Urothelium cell line (cell line): ENCODE measurements around the gene MPPED1.
A peak's percentile ranks its signal among the peaks of the same experiment; 100 is the strongest.

Source experiments
- DNase-seq: peaks from one replicate; pipeline ENCODE4 v3.0.0; 2011; ENCODE audit warnings: low spot score, mixed read lengths
- FAIRE-seq: peaks from 2 replicates; lab custom pipeline; 2011; peaks lifted over from hg19 to GRCh38; lab: Jason Lieb, UNC

MPPED1 gene, protein sequence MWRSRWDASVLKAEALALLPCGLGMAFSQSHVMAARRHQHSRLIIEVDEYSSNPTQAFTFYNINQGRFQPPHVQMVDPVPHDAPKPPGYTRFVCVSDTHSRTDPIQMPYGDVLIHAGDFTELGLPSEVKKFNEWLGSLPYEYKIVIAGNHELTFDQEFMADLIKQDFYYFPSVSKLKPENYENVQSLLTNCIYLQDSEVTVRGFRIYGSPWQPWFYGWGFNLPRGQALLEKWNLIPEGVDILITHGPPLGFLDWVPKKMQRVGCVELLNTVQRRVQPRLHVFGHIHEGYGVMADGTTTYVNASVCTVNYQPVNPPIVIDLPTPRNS

DNA sequence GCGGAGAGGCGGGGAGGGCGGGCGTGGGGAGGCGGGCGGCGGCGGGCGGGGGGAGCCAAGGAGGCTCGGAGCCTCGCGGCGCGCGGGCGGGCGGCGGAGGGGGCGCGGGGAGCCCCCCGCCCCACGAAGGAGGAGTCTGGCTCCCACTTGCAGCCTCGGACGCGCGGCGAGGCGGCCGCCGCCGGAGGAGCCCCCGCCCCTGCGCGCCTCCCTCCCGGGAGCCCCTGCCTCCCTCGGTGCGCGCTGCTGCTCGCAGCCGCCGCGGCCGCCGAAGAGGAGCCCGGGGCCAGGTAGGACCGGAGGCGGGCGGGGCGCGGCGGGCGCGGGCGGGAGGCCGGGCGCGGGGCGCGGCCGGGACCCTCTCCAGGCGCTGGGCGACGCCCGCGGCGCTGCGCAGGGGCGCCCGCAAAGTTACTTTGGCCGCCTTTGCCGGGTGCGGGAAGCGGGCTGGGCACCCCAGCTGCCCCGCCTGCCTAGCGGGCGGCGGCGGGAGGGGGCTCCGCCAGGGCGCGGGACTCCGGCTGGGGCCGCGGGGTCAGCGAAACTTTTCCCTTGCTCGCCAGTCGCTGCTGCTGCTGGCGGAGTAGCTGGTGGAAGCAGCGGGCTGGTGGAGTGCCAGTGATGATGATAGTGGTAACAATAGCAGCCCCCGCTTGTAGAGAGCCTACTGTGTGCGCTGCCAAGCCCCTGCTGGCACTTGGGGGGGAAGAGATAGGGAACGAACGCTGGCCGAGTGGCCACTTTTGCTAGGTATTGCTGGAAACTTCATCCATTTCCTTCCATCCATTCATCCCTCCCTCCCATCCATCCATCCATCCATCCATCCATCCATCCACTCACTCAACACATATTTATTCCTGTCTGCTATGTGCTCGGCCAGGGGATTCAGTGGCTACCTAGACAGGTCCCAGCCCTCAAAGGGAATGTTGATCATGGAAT lies at the start of gene MPPED1:
TSS of gene MPPED1 (plus strand) at position 146 of the 939 bp plus-strand sequence. CDS start 12,972 bp downstream, outside the sequence.
- DNase-seq (no peak), FAIRE-seq (peak; percentile 23)

DNA sequence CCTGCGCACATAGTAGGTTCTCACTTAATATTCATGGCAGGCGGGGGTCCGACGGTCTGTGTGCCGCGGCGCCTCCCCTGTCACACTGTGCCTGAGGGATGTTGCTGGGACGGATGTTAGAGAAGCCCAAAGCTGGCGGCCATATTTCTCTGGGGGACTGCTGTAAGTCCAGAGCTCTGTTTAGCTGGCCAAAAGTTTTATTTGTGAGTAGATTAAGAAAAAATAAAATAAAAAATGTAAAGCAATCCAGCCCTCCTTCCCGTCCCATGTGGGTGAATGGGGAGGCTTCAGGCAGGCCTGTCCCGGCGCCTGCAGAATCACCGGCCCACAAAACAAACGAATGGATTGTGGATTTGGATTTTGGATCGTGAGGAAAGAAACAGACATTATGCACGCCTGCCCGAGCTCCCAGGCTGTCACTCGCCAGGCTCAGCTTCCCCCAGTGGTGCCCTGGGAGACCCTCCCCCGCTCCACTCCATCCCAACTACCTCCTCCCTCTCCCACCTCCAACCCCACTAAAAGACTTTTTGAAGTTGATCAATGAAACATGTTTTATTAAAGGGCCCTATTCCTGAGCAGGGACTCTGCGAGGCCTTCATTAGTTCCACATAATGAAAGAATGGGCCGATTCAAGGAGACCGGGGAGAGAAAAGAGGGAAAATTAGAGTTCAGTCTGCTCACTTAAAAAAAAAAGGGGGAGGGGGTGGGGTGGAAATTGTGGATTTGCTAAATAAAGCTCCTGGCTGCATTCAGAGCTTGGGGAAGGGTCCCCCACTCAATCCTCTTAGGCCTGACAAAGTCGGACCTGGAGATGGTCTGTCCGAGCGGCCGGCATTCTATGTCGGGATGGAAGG lies 48.3 kb upstream of the MPPED1 start:
- no peak for FAIRE-seq
- DNase-seq = no peak

- no peak for DNase-seq
- FAIRE-seq = no peak
These were observed 47.7 kb upstream of the MPPED1 start for GRCh38 chr22:43364169-43364435.

DNA sequence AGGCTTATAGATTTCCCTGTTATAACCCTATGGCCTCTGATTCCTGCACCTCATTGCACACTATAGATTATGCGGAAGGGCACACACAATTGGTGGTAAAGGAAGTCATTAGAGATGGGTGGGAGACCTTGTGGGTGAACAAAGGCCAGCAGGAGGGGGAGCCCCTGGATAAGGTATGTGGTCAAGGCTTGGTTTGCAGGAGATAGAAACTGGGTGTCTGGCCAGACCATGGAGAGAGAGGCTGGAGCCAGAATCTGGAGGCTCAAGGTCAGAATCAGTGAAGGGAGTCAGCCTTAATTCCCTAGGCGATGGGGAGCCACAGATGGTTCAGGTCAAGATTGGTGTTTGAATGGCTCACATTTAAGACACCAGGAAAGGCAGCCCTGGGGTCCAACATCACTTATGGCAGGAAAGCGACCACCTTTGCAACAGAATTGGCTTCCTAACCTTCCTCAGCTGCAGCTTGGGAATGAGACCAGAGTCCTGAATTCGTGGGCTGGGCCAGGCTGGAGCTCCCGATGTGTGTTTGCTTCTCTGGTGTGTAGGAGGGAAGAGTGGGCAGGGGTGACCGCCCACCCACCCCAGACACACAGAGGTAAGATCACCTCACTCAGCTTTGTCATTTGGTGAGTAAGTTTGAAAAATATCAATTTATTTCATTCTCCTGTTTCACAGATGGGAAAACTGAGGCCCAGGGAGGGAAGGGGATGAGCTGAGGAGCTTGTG lies 45.9 kb upstream of the MPPED1 start:
- no peak for DNase-seq

GRCh38 chr22:43370036-43370435 lies 41.8 kb upstream of the MPPED1 start:
- DNase-seq (no peak), FAIRE-seq (no peak)

More for the DNA sequence above, 45.9 kb upstream of the MPPED1 start:
- peak; percentile 23 for FAIRE-seq

DNA sequence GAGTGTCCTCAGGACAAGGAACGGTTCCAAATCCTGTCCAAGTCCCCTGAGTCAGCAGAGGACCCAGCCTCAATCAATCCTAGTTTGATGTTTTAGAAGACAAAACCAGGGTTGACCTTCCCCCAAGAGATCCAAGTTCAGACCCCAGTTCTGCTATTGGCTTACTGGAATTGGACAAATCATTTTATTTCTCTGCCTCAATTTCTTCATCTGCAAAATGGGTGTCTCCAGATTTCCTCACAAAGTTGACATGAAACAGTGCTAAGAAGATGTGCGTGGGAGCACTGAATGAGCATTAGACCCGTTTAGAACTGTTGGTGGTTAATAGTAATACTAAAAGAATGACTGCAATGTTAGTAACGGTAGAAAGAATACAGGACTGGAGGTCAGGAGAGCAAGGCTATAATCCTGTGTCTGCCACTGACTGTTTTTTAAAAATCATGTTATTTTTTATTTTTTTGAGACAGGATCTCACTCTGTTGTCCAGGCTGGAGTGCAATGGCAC lies 35.8 kb upstream of the MPPED1 start:
- DNase-seq = no peak
- FAIRE-seq = no peak

DNA sequence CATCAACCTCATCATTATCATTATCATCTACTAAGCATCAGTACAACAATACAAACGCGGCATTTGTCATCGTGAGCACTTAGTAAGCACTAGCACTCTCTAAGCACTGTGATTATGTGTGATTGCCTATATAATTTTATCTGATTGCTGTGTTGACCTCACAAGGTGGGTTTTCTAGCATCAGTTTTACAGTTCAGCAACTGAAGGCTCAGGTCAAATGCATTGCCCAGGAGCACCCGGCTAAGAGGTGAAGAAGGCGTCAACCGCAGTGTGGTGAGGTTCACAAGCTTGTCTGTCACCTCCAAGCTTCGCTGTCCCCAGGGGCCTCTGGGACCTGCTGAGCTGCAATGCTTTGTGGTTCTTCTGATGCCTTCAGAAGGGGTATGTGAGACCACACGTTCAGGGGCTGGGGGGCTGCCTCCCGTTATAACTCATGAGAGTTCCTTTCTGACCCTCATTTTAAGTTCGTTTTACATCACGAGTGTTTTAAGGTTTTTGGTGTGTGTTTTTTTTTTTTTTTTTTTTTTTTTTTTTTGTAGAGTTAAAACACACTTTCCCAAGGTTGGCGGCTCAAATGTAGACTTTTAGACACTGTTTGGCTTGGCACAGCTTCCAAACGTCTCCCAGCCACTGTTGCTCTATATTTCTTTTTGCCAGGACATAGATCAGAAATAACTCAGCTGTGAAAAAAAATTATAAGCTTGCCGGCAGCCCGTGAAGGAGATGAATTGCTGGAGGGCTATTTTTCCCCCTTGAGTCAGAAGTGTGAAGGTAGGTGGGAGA lies 34.9 kb upstream of the MPPED1 start:
- no peak for DNase-seq
- no peak for FAIRE-seq

DNA sequence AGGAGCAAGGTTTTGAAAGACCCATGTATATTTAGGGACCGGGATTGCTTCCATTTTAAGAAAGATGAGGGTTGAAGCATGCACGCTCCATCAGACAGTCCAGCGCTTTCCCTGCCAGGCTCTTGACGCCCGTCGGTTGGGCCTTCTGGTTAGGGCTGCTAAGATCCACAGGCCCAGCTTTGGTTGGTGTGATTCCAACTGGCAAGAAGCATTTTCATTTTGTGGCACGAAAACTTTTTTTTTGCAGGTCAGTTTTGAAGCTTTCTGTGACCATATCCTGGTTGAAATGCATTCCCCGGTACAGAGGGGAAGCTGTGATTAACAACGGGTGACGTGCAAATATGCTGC lies 34.3 kb upstream of the MPPED1 start:
- FAIRE-seq = no peak
- DNase-seq = no peak

DNA sequence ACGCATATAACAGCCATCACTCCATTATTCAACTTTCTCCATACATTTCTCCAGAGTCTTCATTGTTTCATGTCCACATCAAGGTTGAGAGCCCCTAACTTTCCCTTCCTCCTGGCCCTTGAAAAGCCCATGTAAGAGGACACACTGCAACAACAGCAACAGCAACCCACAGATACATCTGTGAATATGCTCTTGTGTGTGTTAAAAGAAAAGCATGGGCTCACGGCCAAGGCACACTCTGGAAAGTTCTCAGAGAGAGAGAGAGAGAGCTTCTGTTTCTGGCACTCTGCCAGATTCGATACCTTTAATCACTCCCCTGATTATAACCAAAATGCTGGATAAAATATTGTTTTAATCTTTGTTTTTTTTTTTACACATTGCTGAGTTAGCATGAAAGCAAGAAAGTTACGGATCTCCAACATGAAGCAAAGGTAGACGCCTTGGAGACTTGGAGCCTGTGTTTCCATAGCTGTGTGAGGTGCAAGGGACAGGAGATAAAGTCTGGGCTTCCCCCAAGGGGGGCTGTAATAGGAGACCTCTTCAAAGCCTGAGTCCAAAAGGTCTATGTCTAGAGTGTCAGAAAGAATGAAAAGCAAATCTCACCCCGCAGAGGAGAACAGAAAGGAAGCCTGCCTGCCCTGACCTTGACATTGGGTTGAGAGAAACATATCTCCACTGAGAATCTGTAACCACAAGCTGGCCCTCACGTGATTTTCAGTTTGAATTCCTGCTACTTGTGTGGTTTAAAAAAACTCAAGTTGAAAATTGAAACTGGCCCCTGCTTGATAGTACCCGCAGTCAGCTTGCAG lies 33.7 kb upstream of the MPPED1 start:
- no peak for FAIRE-seq

DNA sequence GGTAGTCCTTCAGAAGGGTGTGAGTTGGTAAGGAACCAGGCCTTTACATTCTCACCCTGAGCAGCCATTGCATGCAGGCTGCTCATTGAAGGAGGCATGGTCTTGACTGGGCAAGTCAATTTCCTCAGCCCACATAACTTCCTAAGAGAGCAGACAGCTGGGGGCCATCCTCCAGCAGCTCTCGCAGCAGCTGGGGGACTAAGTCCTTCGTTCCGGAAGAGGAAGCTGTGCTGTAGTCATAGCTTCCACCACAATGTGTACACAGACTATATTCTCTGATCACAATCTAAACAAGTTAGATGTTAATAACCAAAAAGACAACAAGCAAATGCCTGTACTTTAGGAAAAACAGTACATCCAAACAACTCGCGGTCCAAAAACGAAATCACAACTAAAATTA lies 30.1 kb upstream of the MPPED1 start:
- DNase-seq (no peak), FAIRE-seq (no peak)

More for the DNA sequence above, 33.7 kb upstream of the MPPED1 start:
- no peak for DNase-seq

GRCh38 chr22:43384863-43385262 lies 27.0 kb upstream of the MPPED1 start:
- DNase-seq (no peak), FAIRE-seq (no peak)

DNA sequence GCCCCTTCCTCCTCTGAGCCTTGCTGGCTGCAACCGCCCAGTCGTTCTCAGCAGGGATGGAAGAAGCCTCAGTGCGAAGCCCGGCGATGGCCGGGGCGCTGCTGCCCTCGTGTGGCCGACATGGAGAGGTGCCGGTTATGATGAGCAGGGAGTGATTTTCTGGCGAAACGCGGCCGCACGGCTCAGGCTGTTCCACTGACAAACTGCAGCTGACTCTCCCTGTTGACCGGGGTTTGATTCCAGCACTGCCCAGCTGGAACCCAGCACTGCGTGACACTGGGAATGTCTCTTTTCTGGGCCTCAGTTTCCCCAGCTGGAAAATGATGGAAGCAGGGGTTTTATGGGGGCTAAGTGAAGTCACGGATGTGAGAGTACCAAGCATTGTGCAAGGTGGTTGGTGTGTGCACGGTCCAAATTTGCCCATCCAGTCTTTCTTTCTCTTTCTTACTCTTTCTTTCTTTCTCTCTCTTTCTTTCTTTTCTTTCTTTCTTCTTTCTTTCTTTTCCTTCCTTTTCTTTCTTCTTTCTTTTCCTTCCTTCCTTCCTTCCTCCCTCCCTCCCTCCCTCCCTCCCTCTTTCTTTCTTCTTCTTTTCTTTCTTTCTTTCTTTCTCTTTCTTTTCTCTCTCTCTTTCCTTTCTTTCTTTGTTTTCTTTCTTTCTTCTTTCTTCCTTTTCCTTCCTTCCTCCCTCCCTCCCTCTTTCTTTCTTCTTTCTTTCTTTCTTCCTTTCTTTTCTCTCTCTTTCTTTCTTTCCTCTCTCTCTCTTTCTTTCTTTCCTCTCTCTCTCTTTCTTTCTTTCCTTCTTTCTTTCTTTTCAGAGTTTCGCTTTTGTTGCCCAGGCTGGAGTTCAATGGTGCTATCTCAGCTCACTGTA lies 25.8 kb upstream of the MPPED1 start:
- FAIRE-seq (peak; percentile 93), DNase-seq (peak; percentile 92)

- FAIRE-seq = no peak
- no peak for DNase-seq
These were observed 24.0 kb upstream of the MPPED1 start for GRCh38 chr22:43387815-43388214.

GRCh38 chr22:43388420-43388851 lies 23.4 kb upstream of the MPPED1 start:
- peak; percentile 93 for FAIRE-seq
- DNase-seq = peak; percentile 88

GRCh38 chr22:43389227-43389836 lies 22.5 kb upstream of the MPPED1 start:
- FAIRE-seq (no peak), DNase-seq (no peak)

DNA sequence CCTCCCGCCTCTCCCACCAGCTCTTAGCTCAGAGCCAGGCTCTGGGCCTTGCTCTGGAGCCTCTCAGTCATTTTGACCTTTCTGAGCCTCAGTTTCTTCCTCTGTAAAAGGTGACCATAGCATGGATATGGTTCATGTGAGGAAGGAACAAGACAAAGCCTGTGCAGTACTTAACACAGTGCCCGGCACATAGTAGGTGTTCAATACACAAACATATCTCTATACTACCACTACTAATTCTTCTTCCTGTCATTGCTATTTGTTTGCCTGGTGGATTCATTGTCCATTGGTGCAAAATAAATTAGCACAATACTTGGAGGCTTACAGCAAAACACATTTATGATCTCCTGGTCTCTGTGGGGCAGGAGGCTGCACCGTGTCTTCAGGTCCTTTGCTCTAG lies 21.6 kb upstream of the MPPED1 start:
- FAIRE-seq (no peak), DNase-seq (no peak)

DNA sequence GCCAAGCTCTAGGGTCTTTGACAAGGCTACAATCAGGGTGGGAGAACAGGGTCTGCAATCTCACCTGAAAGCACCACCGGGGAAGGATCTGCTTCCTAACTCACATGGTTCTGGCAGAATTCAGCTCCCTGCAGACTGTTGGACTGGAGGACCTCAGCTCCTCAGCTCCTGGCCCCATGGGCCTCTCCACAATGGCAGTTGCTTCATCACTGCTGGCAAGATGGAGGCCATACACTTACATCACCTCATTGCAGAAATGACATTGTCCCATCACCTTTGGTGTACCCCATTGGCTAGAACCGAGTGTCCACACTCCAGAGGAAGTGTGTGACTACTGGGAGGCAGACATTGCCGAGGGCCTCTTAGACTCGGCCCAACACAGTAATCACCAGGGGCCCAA lies 20.9 kb upstream of the MPPED1 start:
- DNase-seq (no peak), FAIRE-seq (no peak)
